Measurements from ENCODE around the gene ATP6V1B1.

ATP6V1B1 gene

DNA sequence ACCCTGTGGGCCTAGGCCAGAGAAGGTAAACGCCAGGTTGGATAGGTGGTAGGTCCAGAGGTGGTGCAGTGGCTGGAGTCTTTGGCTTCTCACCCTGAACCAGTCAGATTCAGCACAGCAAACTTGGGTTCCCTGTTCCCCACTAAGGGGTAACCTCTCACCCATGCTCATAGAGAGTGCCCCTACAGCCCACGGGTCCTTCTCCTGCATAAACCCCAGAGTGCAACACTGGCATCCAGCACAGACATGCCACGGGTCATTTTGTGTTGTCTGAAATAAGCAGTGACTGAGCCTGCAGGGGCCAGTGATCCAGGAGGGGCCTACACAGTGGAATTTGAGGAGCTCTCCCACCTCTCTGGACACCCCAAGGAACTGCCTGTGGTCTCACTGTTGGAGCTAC, 40.5 kb upstream of the ATP6V1B1 start:
- Histone ChIP-seq H3K9me3 (ENCODE audit: insufficient read depth, low read depth, low read length) (no peaks in the 10 kb centered on the region), H3K36me3 (ENCODE audit: insufficient read depth, low read length) (no peaks in the 10 kb centered on the region), H3K79me2 (ENCODE audit: insufficient read depth, low read length) (no peaks in the 10 kb centered on the region), H3K4me3 (ENCODE audit: low read length, poor library complexity, severe bottlenecking) (no peak overlapping the region), H3F3A (ENCODE audit: low read depth) (no peaks in the 10 kb centered on the region), H3K27me3 (ENCODE audit: insufficient read depth, low read length, poor library complexity, severe bottlenecking) (no peaks in the 10 kb centered on the region), H2AFZ (ENCODE audit: low read length) (no peak overlapping the region), H3K4me2 (ENCODE audit: low read depth, low read length, poor library complexity, severe bottlenecking) (no peak overlapping the region), H3K9me2 (replicated peaks; ENCODE audit: low read depth, low read length) (no peaks in the 10 kb centered on the region), H3K4me1 (ENCODE audit: insufficient read depth, low read length, poor library complexity, severe bottlenecking) (no peaks in the 10 kb centered on the region), H4K20me1 (ENCODE audit: insufficient read depth, low read length, poor library complexity, severe bottlenecking) (no peaks in the 10 kb centered on the region), H3K9ac (ENCODE audit: low read depth, low read length, poor library complexity, severe bottlenecking) (no peak overlapping the region)
- TF ChIP-seq, protein P1, sequence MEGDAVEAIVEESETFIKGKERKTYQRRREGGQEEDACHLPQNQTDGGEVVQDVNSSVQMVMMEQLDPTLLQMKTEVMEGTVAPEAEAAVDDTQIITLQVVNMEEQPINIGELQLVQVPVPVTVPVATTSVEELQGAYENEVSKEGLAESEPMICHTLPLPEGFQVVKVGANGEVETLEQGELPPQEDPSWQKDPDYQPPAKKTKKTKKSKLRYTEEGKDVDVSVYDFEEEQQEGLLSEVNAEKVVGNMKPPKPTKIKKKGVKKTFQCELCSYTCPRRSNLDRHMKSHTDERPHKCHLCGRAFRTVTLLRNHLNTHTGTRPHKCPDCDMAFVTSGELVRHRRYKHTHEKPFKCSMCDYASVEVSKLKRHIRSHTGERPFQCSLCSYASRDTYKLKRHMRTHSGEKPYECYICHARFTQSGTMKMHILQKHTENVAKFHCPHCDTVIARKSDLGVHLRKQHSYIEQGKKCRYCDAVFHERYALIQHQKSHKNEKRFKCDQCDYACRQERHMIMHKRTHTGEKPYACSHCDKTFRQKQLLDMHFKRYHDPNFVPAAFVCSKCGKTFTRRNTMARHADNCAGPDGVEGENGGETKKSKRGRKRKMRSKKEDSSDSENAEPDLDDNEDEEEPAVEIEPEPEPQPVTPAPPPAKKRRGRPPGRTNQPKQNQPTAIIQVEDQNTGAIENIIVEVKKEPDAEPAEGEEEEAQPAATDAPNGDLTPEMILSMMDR (conservative IDR thresholded peaks at IDR 0.05; ENCODE audit: low read length), result no peak
- TF ChIP-seq EZH2phosphoT487 (IDR thresholded peaks at IDR 0.05; ENCODE audit: borderline replicate concordance), result no peak

DNA sequence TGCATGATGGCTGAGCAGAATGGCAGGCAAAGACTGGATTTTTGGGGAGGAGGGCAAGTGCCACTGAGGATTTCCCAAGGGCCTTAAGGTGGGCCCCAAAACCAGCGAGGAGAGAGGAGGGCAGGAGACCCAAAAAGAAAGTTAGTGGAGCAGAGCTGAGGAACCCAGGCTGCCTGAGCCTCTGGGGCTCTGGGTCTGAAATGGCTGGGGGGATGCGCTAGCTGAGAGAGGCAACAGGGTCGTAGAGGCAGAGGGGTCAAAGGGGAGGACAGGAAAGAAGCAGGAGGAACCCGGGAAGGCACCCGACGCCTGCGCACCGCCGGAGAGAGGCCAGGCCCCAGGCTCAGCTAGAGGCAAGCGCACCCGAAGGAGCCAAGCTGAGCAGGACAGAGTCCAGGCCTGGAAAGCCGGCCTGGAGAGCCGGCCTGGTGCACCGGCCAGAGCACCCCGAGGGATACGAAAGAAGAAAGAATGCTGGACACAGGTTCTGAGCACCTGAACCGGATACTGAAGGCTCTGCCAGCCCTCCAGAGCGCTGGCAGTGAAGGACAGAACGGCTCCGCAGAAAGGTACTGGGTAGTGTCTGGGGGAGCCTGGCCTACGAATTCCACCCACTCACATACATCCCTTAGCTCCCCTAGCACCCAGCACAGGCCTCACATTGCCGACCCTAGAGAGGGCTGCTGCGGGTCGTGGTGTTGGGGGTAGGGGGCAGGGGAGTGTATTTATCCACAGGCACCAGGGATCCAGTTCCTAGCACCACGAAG, 39.5 kb upstream of the ATP6V1B1 start:
- Histone ChIP-seq H3K36me3 (ENCODE audit: insufficient read depth, low read length) (no peaks in the 10 kb centered on the region), H2AFZ (ENCODE audit: low read length) (no peak overlapping the region), H4K20me1 (ENCODE audit: insufficient read depth, low read length, poor library complexity, severe bottlenecking) (no peaks in the 10 kb centered on the region), H3K79me2 (ENCODE audit: insufficient read depth, low read length) (no peaks in the 10 kb centered on the region), H3K9ac (ENCODE audit: low read depth, low read length, poor library complexity, severe bottlenecking) (no peak overlapping the region), H3K27me3 (ENCODE audit: insufficient read depth, low read length, poor library complexity, severe bottlenecking) (no peaks in the 10 kb centered on the region), H3F3A (ENCODE audit: low read depth) (no peaks in the 10 kb centered on the region), H3K9me2 (replicated peaks; ENCODE audit: low read depth, low read length) (no peaks in the 10 kb centered on the region), H3K4me3 (ENCODE audit: low read length, poor library complexity, severe bottlenecking) (no peak overlapping the region), H3K4me1 (ENCODE audit: insufficient read depth, low read length, poor library complexity, severe bottlenecking) (no peaks in the 10 kb centered on the region), H3K9me3 (ENCODE audit: insufficient read depth, low read depth, low read length) (no peaks in the 10 kb centered on the region), H3K4me2 (ENCODE audit: low read depth, low read length, poor library complexity, severe bottlenecking) (no peak overlapping the region)
- TF ChIP-seq EZH2phosphoT487 (IDR thresholded peaks at IDR 0.05; ENCODE audit: borderline replicate concordance), result no peak
- TF ChIP-seq, protein P1 (conservative IDR thresholded peaks at IDR 0.05; ENCODE audit: low read length), result no peak

DNA sequence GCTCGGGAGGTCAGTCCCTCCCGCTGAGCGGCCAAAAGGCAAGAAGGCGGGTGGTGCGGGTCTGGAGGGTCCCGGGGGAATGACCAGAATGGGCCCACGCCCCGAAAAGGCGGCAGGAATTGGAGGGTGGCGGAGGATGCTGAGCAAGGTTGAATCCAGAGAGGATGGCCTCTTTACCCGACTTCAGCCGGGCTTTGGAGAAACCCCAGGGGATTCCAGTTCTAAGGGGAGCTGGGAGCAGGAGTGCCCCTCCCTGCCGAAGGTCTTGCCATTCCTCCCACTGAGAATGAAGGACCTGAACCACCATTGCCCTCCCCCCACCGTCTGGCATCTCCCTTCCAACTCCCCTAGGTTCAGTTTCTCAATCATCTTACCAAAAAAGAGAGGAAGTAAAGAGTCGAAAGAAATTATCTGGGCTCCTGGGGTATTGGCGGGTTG, 38.9 kb upstream of the ATP6V1B1 start:
- Histone ChIP-seq H4K20me1 (ENCODE audit: insufficient read depth, low read length, poor library complexity, severe bottlenecking) (no peaks in the 10 kb centered on the region), H3K4me2 (ENCODE audit: low read depth, low read length, poor library complexity, severe bottlenecking) (no peak overlapping the region), H3K36me3 (ENCODE audit: insufficient read depth, low read length) (no peaks in the 10 kb centered on the region), H3K9ac (ENCODE audit: low read depth, low read length, poor library complexity, severe bottlenecking) (no peak overlapping the region), H3K4me1 (ENCODE audit: insufficient read depth, low read length, poor library complexity, severe bottlenecking) (no peaks in the 10 kb centered on the region), H3K9me2 (replicated peaks; ENCODE audit: low read depth, low read length) (no peaks in the 10 kb centered on the region), H3K27me3 (ENCODE audit: insufficient read depth, low read length, poor library complexity, severe bottlenecking) (no peaks in the 10 kb centered on the region), H3K9me3 (ENCODE audit: insufficient read depth, low read depth, low read length) (no peaks in the 10 kb centered on the region), H2AFZ (ENCODE audit: low read length) (no peak overlapping the region), H3K4me3 (ENCODE audit: low read length, poor library complexity, severe bottlenecking) (no peak overlapping the region), H3K79me2 (ENCODE audit: insufficient read depth, low read length) (no peaks in the 10 kb centered on the region), H3F3A (ENCODE audit: low read depth) (no peaks in the 10 kb centered on the region)
- no peak for TF ChIP-seq EZH2phosphoT487 (IDR thresholded peaks at IDR 0.05; ENCODE audit: borderline replicate concordance)
- TF ChIP-seq, protein P1 (conservative IDR thresholded peaks at IDR 0.05; ENCODE audit: low read length), result no peak

Data from Loucy (cell line).